Stimulated activated naive B cell treated with anti-CD40 and anti-IgM and Interleukin-4, amounts not matched to agents 10 μg/mL and 1 μg/mL and 100 μg/mL, for 72 hours (primary cell): ENCODE data around the gene USP6.
"Not testable (repeated sequence)": the region's sequence is repeated elsewhere in the genome, so short reads cannot be mapped to it uniquely, and the experiment has no call there.

Source experiments
- ATAC-seq, 2 donors: fragments of 150-1000 bp; cut with Tn5 transposase; replicated peaks; 2 replicates each; pipeline ENCODE4 v1.10.0; 2021; ENCODE audit warnings: moderate library complexity in 1 of 2
- DNase-seq: peaks from one replicate; pipeline ENCODE4 v3.0.0; 2021
- H3K27ac Mint-ChIP-seq: one replicate; pipeline ENCODE4 v1.8.0; 2022; ENCODE audit warnings: mild to moderate bottlenecking, mixed read lengths
- H3K27me3 Mint-ChIP-seq, 2 donors: one replicate each; pipeline ENCODE4 v1.8.0; 2022; ENCODE audit warnings: mixed read lengths in 2 of 2
- H3K36me3 Mint-ChIP-seq, 2 donors: one replicate each; pipeline ENCODE4 v1.8.0; 2022; ENCODE audit warnings: mixed read lengths in 2 of 2, mild to moderate bottlenecking in 1 of 2
- H3K4me1 Mint-ChIP-seq, 2 donors: one replicate each; pipeline ENCODE4 v1.8.0; 2022; ENCODE audit warnings: mixed read lengths in 2 of 2, mild to moderate bottlenecking in 1 of 2
- H3K4me3 Mint-ChIP-seq, 2 donors: one replicate each; pipeline ENCODE4 v1.8.0; 2022; ENCODE audit warnings: mild to moderate bottlenecking in 2 of 2, mixed read lengths in 2 of 2, moderate library complexity in 1 of 2
- H3K9me3 Mint-ChIP-seq, 2 donors: one replicate each; pipeline ENCODE4 v1.8.0; 2022; ENCODE audit warnings: mixed read lengths in 2 of 2, mild to moderate bottlenecking in 1 of 2

The USP6 gene

DNA sequence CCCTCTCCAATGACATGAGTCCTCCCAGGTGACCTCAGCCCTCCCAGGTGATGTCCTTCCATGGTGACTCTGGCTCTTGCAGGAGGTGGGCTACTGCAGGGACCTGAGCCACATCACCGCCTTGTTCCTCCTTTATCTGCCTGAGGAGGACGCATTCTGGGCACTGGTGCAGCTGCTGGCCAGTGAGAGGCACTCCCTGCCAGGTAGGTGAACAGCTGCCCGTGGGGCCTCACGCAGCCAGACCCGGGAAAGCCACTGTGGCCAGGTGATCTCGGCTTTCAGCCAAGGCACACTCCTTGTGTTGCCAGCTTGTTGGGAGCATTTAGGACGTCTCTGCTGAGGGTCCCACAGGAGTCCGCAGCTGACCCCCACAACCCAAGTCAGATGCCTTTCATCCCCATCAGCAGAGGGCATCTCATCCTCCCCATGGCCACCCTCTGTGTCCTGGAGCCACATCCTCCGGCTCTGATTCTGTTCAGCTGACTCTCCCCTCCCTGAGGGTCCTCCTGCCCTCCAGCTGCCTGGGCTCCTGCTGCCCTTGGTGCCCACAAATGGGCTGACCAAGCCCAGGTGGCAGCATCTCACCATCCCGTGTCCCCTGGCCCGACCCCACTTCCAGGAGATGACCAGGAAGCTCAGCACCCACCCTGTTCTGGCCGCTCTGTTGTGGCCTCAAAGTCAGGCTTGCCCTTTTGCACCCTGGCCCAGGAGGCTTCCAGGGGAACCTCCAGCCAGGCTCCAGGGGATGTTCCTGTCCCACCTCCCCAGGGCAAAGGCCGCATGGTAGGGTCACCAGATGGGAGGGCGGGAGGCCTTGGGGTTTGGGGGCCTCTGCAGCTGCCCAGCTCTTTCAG lies 20.1 kb downstream of the USP6 start:
- H3K9me3 Mint-ChIP-seq = no peaks in the 10 kb centered on the region

GRCh38 chr17:5136580-5137412 lies 21.0 kb downstream of the USP6 start:
- H3K4me3 Mint-ChIP-seq, H3K36me3 Mint-ChIP-seq, H3K27ac Mint-ChIP-seq, H3K9me3 Mint-ChIP-seq, DNase-seq, H3K4me1 Mint-ChIP-seq, ATAC-seq: not testable (repeated sequence)
- peaks cover 3 to 13% of the 10 kb centered on the region in 2 donors for H3K27me3 Mint-ChIP-seq

More for the DNA sequence above, 20.1 kb downstream of the USP6 start:
- H3K4me1 Mint-ChIP-seq = no peaks in the 10 kb centered on the region
- peaks cover 3 to 13% of the 10 kb centered on the region in 2 donors for H3K27me3 Mint-ChIP-seq
- H3K4me3 Mint-ChIP-seq = no peak overlapping the region
- H3K36me3 Mint-ChIP-seq = no peaks in the 10 kb centered on the region
- DNase-seq (no peak), ATAC-seq (no peak)
- no peak overlapping the region for H3K27ac Mint-ChIP-seq

DNA sequence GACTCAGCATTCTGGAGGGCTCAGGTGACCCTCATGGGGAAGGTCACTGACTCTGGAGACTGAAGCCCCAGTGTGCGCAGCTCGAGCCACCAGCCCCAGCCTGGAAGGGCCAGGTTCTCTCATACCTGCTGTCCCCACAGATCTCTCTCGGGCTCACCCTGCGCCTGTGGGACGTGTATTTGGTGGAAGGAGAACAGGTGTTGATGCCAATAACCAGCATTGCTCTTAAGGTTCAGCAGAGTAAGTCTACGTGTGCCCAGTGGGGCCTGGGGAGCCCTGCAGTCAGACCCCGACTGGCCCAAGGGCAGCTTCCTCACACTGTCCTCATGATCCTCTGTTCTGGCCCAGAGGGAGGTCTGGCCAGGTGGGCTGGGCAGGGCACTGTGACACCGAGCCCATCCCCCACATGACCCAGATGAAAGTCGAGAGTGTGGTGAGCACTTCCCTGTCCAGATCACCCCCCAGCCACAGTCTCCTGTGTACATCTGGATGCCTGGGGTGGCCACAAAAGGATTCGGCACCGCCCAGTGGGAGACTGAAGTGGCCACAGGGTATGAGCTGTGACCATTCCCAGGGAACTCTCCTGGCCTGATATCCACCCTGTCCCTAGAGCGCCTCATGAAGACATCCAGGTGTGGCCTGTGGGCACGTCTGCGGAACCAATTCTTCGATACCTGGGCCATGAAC lies 21.8 kb downstream of the USP6 start:
- H3K36me3 Mint-ChIP-seq, H3K27ac Mint-ChIP-seq: not testable (repeated sequence)

DNA sequence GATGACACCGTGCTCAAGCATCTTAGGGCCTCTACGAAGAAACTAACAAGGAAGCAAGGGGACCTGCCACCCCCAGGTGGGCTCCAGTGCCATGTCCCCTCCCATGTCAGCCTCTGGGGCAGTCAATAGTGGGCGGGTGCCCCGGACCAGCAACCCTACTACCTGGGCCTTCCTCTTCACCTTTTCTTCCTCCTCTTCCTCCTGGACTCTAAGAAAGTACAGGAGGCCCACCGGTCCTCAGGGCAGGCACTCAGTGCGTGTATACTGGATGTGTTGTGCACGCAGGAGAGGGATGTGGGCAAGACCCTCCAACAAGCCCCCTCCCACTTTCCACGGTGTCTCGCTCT lies 22.3 kb downstream of the USP6 start:
- H3K27ac Mint-ChIP-seq, ATAC-seq, H3K9me3 Mint-ChIP-seq, H3K27me3 Mint-ChIP-seq, H3K4me3 Mint-ChIP-seq, DNase-seq, H3K36me3 Mint-ChIP-seq, H3K4me1 Mint-ChIP-seq: not testable (repeated sequence)

More for the DNA sequence above, 21.8 kb downstream of the USP6 start:
- not testable (repeated sequence) for H3K4me3 Mint-ChIP-seq, H3K4me1 Mint-ChIP-seq, DNase-seq, H3K9me3 Mint-ChIP-seq, ATAC-seq, H3K27me3 Mint-ChIP-seq

GRCh38 chr17:5138616-5139457 lies 23.0 kb downstream of the USP6 start:
- no peaks in the 10 kb centered on the region for H3K36me3 Mint-ChIP-seq
- H3K27ac Mint-ChIP-seq = no peak overlapping the region
- ATAC-seq (no peak), DNase-seq (no peak)
- H3K9me3 Mint-ChIP-seq = no peaks in the 10 kb centered on the region
- no peak overlapping the region for H3K4me3 Mint-ChIP-seq
- no peaks in the 10 kb centered on the region for H3K4me1 Mint-ChIP-seq
- H3K27me3 Mint-ChIP-seq = peaks cover 0 to 4% of the 10 kb centered on the region in 2 donors

DNA sequence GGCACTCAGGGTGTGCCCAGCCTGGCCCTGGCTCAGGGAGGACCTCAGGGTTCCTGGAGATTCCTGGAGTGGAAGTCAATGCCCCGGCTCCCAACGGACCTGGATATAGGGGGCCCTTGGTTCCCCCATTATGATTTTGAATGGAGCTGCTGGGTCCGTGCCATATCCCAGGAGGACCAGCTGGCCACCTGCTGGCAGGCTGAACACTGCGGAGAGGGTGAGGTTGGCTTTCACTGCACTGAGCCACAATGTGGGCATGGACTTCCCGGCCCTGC lies 23.6 kb downstream of the USP6 start:
- no peak for ATAC-seq
- peaks cover 0 to 4% of the 10 kb centered on the region in 2 donors for H3K27me3 Mint-ChIP-seq
- no peaks in the 10 kb centered on the region for H3K36me3 Mint-ChIP-seq
- DNase-seq = no peak
- H3K4me1 Mint-ChIP-seq = no peaks in the 10 kb centered on the region
- H3K4me3 Mint-ChIP-seq = no peak overlapping the region
- no peak overlapping the region for H3K27ac Mint-ChIP-seq
- no peaks in the 10 kb centered on the region for H3K9me3 Mint-ChIP-seq

GRCh38 chr17:5142877-5143276 lies 27.0 kb downstream of the USP6 start:
- H3K36me3 Mint-ChIP-seq, DNase-seq, H3K4me3 Mint-ChIP-seq, ATAC-seq, H3K27me3 Mint-ChIP-seq, H3K9me3 Mint-ChIP-seq, H3K27ac Mint-ChIP-seq, H3K4me1 Mint-ChIP-seq: not testable (repeated sequence)

DNA sequence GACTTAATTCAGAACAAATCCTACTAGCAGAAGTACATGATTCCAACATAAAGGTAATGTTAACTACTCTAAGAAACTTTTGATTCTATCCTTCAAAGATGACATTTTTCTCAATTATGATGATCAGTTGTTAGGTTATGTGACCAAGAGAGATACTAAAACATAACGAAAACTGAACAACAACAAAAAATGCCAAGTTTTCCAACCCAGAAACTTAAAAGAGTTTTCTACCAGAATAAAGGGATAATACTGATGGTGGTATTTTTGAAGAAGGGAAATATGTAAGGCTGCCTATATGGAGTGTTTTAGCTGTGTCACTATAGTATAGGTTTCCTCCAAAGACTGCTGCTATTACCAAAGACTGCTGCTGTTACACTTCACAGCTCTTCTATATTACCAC lies 30.3 kb downstream of the USP6 start:
- not testable (repeated sequence) for DNase-seq, H3K4me3 Mint-ChIP-seq, H3K9me3 Mint-ChIP-seq, H3K4me1 Mint-ChIP-seq, H3K27ac Mint-ChIP-seq, ATAC-seq, H3K36me3 Mint-ChIP-seq, H3K27me3 Mint-ChIP-seq

DNA sequence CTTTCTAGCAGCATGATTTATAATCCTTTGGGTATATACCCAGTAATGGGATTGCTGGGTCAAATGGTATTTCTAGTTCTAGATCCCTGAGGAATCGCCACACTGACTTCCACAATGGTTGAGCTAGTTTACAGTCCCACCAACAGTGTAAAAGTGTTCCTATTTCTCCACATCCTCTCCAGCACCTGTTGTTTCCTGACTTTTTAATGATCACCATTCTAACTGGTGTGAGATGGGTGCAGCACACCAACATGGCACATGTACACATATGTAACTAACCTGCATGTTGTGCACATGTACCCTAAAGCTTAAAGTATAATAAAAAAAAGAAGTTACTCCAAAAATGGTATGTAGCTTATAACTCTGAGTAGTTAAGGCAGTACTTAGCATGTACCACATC lies 44.9 kb downstream of the USP6 start:
- H3K4me3 Mint-ChIP-seq = not testable (repeated sequence)

GRCh38 chr17:5161793-5162192 lies 46.0 kb downstream of the USP6 start:
- peaks cover 10 to 17% of the 10 kb centered on the region in 2 donors for H3K4me1 Mint-ChIP-seq
- H3K36me3 Mint-ChIP-seq, H3K4me3 Mint-ChIP-seq, H3K27ac Mint-ChIP-seq, H3K9me3 Mint-ChIP-seq, DNase-seq: not testable (repeated sequence)
- ATAC-seq = peak in 1 of 2 donors; percentile 50
- H3K27me3 Mint-ChIP-seq = peaks cover 13 to 20% of the 10 kb centered on the region in 2 donors

More for the DNA sequence above, 44.9 kb downstream of the USP6 start:
- DNase-seq, H3K9me3 Mint-ChIP-seq, ATAC-seq, H3K4me1 Mint-ChIP-seq, H3K36me3 Mint-ChIP-seq, H3K27ac Mint-ChIP-seq: not testable (repeated sequence)
- H3K27me3 Mint-ChIP-seq = peaks cover 13 to 20% of the 10 kb centered on the region in 2 donors

DNA sequence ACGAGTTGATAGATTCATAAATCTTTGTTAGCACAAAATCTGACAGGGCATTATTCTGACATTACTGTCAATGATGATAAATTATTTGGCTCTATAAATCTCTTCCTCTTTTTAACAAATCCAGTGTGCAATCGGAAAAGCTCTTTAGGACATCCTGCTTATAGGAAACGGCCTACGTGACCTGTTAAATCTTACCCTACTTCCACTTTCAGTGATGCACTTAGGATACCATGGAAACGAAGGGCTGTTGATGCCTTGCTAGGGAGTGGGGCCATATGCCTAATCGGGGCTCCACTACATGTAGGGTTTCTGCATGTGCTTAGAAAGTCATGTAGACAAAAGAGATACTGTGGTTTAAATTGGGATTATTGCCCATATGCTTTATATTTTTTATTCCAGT lies 48.6 kb downstream of the USP6 start:
- Mint-ChIP-seq H3K4me3 (no peak overlapping the region), H3K4me1 (peaks cover 14 to 22% of the 10 kb centered on the region in 2 donors), H3K27me3 (peaks cover 0 to 2% of the 10 kb centered on the region in 2 donors), H3K9me3 (no peaks in the 10 kb centered on the region), H3K27ac (no peak overlapping the region), H3K36me3 (no peaks in the 10 kb centered on the region)
- DNase-seq (no peak), ATAC-seq (no peak)

DNA sequence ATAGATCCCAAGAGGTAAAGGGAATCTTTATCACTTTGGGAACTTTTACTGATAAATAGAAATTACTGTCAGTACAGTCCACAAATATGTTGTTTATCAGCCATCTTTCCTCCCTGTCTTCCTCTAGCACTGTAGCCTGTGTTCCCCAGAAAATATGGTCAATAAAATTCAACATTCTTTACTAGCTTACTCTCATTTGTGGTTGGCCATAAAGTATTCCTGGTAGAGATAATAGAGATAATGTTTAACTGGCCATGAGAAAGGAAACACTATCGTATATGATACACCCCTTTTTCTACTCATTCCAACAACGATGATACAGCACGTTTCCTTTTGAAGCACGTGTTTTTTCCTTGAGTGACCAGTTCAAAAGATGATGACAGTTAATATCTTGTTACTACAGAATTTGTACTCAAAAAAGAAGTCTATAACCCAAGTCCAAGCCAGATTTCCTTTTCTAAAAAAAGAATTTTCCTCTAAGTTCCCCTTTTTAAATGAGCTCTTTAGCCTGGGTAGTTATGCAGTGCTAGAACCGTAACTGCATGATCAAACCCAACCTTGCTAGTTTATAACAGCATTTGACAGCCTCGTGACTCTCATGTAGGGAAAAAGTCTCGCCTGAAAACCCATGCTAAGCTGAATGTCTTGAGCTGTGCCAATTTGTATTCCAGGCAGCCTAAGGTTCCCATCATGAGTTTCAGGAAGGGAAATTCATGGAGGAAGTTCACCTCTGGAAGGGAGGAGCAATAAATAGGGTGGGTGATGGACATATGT lies 50.1 kb downstream of the USP6 start:
- peaks cover 14 to 22% of the 10 kb centered on the region in 2 donors for H3K4me1 Mint-ChIP-seq
- not testable (repeated sequence) for H3K36me3 Mint-ChIP-seq, H3K9me3 Mint-ChIP-seq, H3K4me3 Mint-ChIP-seq, H3K27me3 Mint-ChIP-seq, DNase-seq
- peak overlapping the region; percentile 85 for H3K27ac Mint-ChIP-seq
- peak in 1 of 2 donors; percentile 46 for ATAC-seq

- peaks cover 27 to 36% of the 10 kb centered on the region in 2 donors for H3K36me3 Mint-ChIP-seq
- not testable (repeated sequence) for H3K4me1 Mint-ChIP-seq, H3K9me3 Mint-ChIP-seq, H3K27me3 Mint-ChIP-seq, H3K4me3 Mint-ChIP-seq, DNase-seq, H3K27ac Mint-ChIP-seq, ATAC-seq
These were observed 59.2 kb downstream of the USP6 start for GRCh38 chr17:5175027-5175426.
